ENCODE measurements around the gene GTF2I.
"Not testable (repeated sequence)": the region's sequence is repeated elsewhere in the genome, so short reads cannot be mapped to it uniquely, and the experiment has no call there.

The GTF2I gene

DNA sequence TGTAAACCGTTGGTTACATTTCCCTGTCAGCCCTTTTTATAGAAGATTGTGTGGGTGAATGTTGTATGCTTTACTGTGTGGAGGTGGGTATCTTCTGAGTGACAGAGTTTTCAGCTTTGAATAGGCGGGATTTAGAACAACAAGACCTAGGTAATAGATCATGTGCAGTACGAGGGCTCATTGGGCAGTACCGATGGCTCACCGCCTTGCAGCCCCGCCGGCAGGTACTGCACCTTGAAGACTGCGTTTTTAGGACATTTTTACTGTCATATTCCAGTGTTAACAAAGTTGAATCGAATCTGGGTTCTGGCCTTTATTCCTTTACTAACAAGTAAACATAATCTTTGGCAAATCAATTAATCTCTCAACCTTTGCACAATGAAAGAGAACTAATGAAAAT lies 60.4 kb downstream of the GTF2I start:
- DNase-seq, result no peak

DNA sequence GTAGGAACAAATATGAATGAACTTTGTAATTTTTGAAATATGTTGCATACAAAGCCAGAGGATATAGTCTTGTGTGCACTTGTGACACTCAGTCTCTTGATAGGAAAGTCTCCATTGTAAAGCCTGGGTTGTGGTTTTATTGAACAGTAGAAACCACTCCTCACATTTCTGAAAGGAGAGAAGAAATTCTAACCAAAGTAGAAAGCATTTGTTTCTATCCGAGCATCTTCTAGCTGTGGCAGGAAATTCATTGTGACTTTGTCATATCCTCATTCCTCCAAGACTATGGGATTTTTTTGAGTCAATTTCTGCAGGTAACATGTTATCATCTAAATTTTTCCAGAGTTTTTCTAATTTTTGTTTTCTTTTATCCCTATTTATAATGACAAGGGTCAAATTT lies 60.8 kb downstream of the GTF2I start:
- DNase-seq, result no peak

DNA sequence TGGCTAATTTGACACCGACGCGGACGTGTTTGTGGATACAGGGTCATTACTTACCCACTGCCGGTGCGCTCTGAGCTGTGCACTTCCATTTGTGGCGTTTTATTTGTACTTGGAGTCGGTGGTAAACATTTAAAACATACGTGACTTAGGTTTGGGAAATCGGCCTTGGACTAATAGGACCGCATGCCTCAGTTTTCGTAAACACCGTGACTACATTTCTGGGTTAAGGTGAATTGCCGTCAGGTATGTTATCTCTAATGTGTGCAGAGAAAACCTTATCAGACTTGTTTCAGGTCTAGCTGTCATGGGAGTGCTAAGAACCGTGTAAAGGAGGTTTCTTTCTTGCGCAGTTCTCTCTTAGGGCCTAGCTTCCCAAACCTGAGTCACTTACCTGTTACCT lies 64.6 kb downstream of the GTF2I start:
- no peak for DNase-seq

DNA sequence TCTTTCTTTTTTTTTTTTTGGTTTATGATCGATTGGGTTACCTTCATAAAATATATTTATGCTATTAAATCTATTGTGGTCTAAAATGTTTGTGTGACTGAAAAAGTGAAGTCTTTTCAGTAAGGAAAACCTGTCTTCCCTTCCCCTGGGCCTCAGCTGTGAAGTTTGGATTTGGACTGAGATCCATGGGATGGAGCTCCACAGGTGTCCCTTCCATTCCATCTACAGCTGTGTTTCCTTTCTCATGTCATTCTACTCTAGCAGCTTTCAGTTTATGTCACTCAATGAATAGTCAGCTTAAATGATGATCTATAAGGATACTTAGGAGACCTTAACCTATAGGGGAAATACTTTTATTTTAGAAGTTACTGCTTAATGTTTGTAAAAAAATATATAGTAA lies 68.3 kb downstream of the GTF2I start:
- DNase-seq, result no peak

DNA sequence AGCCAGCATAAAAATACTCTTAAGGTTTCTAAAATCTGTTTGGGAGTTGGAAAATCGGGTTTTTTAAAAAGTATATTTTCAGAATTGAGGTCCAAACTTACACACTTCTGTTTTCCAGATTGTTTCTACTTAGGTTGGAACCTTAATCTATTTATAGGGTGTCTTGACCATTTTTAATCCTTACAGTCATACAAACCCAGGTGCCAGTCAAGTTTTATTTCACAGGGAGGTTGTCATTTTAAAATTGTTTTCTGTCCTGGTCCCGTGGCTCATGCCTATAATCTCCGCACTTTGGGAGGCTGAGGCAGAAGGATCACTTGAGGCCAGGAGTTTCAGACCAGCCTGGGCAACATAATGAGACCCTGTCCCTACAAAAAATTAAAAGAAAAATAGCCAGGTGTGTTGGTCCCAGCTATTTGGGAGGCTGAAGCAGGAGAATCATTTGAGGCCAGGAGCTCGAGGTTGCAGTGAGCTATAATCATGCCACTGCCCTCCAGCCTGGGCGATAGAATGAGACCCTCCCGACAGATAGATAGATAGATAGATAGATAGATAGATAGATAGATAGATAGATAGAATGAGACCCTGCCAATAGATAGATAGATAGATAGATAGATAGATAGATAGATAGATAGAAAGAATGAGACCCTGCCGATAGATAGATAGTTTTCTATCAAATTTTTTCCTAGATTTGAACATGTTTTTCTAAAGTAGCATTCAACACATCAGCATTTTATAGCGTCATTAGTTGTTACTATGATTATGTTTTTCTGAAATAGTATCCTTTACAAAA lies 69.0 kb downstream of the GTF2I start:
- no peak for DNase-seq

DNA sequence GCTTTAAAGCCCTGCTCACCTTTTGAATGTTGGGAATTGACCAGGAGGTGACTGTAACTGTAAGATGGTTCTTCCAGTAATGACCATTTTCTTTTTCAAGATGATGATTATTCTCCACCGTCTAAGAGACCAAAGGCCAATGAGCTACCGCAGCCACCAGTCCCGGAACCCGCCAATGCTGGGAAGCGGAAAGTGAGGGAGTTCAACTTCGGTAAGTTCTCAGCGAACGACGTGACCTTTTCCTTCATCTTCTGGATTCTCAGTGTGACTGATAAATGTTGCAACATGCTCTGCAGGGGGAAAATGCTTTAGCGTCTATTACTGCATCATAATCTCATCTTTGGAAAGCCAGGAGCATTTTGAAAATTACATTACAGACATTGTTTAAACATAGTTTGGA lies 71.2 kb downstream of the GTF2I start:
- not testable (repeated sequence) for DNase-seq

GRCh38 chr7:74730186-74730585 lies 72.7 kb downstream of the GTF2I start:
- not testable (repeated sequence) for DNase-seq

DNA sequence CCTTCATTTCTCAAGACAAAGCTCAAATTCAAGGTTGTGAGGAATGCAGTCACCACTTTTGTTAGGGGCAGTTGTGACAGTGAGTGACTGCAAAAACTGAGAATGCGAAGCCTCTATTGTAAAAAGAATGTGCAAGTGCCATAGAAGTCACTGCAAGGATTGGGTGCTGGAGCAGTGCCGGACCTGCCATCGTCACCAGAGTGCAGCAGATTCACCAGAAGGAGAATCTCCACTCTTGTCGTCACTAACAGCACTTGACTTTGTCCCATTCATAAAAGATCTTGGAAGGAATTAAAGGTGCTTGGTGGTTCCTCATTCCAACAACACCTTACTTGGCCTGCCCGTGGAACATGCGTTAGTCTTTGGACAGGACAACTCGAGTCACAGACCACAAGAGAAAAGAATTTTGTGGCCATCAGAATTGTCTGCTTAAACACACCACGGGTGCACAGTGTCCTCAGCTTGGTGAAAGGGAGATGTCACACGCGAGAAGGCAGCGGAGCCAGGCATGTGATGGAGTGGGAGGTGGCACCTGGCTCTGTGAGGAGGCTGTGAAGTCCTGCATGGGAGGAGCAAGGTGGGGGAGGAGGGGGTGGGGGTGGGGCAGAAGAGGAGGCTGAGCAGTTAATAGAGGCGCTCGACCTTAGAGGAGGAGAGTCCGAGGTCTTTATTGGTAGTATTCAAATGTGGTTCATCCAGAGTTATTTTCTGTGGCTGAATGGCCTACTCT lies 82.6 kb downstream of the GTF2I start:
- DNase-seq, result not testable (repeated sequence)

- not testable (repeated sequence) for DNase-seq
Observed at GRCh38 chr7:74743936-74744557, 86.5 kb downstream of the GTF2I start.

DNA sequence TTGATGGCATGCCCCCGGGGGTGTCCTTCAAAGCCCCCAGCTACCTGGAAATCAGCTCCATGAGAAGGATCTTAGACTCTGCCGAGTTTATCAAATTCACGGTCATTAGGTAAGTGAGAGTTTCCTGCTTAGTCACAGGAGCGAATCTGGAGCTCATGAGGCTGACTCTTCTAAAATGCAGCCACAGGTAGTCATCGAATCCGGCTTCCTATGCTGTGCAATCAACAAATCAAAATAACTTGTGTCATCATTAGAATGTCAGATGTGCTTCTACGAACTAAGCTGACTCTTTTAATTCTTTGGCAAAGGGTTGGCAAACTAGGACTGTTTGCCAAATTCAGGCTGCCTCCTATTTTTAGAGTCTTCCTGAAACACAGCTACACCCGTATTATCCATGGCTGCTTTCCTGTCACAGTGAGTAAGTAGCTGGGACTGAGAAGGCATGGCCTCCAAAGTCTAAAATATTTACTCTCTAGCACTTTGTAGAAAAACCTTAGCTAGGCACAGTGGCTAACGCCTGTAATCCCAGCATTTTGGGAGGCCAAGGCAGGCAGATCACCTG lies 96.5 kb downstream of the GTF2I start:
- not testable (repeated sequence) for DNase-seq

DNA sequence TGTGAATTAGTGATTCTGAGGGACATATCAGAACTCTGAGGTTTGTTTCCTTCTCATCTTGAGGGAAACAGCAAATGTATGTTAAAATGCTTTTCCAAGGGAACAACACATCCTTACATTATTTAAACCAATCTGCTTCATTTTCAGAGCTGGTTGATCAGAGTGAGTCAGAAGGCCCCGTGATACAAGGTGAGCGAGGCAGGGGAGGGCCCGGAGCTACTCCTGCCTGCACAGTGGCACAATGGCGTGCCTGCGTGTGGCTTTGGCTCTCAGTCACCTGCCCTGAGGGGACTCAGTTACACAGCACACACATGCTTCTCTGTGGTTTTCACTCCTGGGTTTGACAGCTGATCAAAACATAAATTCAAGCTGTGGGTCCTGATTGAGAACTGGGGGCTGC lies 99.2 kb downstream of the GTF2I start:
- not testable (repeated sequence) for DNase-seq

DNA sequence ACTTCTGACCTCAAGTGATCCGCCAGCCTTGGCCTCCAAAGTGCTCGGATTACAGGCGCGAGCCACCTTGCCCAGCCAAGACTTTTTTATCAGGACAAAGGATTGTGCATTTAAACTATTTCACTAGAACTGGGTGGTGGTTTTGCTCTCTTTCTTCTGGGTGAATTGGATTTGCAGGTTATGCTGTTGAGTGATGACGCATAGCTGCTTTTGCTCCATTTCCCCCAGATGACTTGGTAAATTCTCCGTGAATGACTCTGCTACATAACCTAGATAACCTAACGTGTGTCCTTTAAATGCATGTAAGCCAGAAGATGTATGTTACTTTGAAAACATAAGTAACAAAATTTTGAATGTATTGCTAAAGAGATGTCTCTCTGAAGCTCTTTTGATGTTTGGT lies 100.8 kb downstream of the GTF2I start:
- DNase-seq, result not testable (repeated sequence)

- DNase-seq, result not testable (repeated sequence)
Observed at GRCh38 chr7:74758982-74759381, 101.5 kb downstream of the GTF2I start.

DNA sequence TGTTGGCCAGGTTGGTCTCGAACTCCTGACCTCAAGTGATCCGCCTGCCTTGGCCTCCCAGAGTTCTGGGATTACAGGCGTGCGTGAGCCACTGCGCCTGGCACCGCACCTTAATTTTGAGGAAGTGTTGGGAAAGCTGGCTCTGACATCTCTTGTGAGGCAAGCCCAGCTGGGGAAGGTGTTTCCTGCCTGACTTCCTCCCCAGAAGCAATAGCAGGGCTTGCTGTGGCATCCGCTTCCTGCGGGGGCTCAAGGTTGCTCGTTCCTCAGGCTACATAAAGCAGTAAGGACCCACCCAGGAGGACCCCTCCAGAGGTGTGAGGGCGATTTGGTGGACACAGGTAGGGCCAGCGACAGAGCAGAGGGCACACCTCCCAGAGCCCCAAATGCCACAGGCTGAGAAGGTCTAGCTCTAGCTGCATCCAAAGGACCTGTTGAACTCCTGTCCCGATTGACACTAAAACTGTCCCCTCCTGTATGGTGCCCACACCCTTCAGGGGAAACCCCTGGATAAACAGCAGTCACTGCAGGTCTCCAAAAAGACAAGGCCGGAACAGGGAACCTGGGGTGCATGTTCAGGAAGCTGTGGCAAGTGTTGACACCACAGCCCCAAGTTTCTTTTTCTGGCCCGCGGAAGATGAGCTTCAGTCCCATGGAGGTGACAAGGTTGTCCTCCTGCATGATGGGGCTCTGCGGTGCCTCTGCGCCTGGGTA lies 107.8 kb downstream of the GTF2I start:
- DNase-seq, result not testable (repeated sequence)

DNA sequence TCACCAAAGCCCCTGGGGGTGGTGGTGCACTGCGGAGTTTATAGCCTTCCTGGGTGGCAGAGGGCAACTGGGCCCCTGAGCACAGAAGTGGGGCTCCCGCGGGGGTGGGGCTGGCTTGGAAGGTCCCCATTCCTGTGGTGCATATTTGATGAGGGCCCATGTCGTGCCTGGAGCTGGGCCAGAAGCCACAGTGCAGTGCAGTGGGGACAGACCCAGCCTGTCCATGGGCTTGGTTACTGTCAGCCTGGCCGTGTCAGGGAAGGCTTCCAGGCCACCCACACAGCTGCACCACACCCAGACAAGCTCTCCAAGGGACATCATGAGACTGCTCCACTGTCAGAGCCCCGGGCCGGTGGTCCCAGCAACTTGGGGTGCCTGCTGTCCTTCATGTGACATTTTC lies 109.0 kb downstream of the GTF2I start:
- not testable (repeated sequence) for DNase-seq

DNA sequence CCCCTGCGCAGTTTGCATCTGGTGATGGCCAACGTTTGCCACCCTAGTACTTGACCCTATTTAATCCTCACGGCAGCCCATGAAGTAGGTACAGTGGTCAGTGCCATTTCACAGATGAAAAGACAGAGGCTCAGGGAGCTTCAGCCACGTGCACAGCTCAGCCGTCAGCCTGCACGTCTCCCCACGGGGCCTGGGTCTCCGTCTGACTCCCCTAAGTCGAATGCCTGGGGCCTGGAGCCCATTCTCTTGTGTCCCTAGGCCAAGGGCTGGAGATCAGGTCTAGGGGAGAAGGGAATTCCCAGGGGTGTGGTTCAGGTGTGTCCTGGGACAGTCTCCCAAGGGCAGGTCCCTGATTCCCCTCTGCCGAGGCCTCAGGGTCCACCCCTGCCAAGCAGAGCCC lies 109.5 kb downstream of the GTF2I start:
- not testable (repeated sequence) for DNase-seq

DNA sequence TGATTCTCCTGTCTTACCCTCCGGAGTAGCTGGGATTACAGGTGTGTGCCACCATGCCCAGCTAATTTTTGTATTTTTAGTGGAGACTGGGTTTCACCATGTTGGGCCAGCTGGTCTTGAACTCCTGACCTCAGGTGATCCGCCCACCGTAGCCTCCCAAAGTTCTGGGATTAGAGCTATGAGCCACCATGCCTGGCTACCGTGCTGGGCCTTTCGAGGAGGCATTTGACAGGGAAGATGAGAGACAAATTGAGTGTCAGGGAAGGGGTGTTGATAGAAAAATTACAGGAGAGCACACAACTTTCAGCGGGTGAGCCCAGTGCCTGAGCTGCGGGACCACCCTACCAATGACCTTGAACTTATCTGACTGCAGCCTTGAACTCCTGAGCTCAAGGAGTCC lies 112.5 kb downstream of the GTF2I start:
- not testable (repeated sequence) for DNase-seq

DNA sequence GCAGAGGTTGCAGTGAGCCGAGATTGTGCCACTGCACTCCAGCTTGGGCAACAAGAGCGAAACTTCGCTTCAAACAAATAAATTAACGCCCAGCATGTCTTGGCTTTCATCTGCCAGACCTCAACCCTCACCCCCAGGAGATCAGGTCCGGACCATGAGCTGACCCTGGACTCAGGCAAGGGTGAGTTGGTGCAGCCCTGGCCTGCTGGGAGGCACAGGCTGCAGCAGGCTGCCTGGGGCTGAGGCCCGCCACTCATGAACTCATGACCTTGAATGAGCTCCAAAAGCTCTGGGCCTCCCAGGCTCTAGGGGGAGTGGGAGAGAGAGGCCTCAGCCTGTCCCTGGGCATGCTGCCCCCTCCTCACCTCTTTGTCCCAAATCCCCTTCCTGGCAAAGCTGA lies 114.6 kb downstream of the GTF2I start:
- not testable (repeated sequence) for DNase-seq

DNA sequence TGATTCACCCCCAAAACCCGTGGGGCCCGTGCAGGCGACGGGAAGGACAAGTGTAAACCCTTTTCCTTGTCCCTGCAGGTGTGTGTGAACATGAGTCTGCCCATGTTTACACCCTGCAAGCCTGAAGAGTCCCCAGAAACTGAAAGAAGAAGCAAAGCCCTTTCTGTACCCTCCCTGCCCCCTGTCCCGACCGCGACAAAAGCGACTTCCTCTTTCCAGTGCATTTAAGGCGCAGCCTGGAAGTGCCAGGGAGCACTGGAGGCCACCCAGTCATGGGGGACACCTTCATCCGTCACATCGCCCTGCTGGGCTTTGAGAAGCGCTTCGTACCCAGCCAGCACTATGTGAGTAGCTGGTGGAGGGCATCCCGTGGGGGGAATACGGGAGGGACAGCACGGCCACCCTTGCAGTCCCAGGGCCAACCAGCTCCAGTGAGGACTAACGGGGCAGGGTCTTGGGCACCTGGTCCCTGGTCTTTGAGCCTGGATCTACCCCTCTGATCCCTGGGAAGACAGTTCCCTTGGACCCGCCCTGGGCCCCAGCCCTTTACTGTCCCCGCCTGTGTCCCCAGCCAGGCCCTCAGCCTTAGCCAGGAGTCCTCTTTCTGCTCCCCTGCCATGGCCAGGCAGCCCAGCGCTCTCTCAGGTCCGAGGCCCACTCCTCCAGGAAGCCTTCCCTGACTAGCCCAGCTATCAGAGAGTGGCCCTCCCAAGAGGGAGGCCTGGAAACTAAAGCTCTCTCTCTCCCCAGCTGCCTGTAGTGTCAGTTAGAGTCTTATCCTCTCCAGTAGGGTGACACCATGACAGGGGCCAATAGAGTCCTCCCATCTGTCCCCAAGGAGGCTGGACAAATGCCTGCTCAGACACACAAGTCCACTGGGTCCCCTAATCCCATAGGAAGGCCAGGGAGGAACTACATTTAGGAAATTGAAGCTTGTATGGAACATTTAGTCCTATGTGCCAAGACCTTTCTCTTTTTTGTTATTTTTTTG lies 116.5 kb downstream of the GTF2I start, which contains the start of gene NCF1:
Gene NCF1, plus strand, starts transcription at position 252 of the 991 bp plus-strand sequence. Its CDS starts 21 bp downstream, at position 273.
- DNase-seq, result not testable (repeated sequence)

DNA sequence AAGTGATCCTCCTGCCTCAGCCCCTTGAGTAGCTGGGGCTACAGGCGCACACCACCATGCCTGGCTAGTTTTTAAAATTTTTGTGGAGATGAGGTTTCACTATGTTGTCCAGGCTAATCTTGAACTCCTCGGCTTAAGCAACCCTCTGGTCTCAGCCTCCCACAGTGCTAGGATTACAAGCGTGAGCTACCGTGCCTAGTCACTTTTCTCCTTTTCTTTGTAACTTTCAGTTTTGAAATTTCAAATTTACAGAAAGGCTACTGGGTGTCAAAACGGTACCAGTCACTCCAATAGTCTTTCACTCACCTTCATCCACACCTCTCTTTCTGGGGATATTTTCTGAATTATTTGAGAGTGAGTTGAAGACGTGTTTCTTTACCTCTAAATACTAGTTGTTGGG lies 117.6 kb downstream of the GTF2I start:
- not testable (repeated sequence) for DNase-seq

DNA sequence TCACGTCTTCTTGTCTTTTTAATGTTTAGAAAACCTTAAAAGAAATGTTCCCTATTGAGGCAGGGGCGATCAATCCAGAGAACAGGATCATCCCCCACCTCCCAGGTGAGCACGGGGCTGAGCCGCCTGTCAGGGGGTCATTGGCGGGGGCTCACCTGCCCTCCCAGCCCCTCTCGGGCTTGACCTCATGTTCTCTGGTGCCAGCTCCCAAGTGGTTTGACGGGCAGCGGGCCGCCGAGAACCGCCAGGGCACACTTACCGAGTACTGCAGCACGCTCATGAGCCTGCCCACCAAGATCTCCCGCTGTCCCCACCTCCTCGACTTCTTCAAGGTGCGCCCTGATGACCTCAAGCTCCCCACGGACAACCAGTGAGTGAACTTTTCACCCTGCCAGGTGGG lies 121.5 kb downstream of the GTF2I start:
- not testable (repeated sequence) for DNase-seq

Measured in CD4-positive, alpha-beta T cell treated with Interleukin-12 subunit alpha and Interleukin-12 subunit beta, for 1 hour (primary cell).